ENCODE measurements around the gene EBF3. TPM values are rescaled to one million over a fixed set of nuclear protein-coding genes. Genes with fewer than 3 reads are reported as not detected.

Gene EBF3
- total RNA-seq, 1 donor from 2014 or later: not detected

GRCh38 chr10:129896860-129897200 lies 67.2 kb downstream of the EBF3 start:
- TF ChIP-seq CTCF (IDR thresholded peaks at IDR 0.05; ENCODE audit: insufficient read depth, low read length, poor library complexity, severe bottlenecking): no peak
- DNase-seq (ENCODE audit: low read depth): no peak
- Histone ChIP-seq H3K27me3 (ENCODE audit: control insufficient read depth, insufficient read depth, low read length) (peaks cover 36% of the 10 kb centered on the region), H3K36me3 (ENCODE audit: control insufficient read depth, insufficient read depth, low read length) (no peaks in the 10 kb centered on the region), H3K4me3 (ENCODE audit: low read depth, low read length) (no peak overlapping the region)

- Histone ChIP-seq H3K27me3 (ENCODE audit: control insufficient read depth, insufficient read depth, low read length) (peaks cover 36% of the 10 kb centered on the region), H3K36me3 (ENCODE audit: control insufficient read depth, insufficient read depth, low read length) (no peaks in the 10 kb centered on the region), H3K4me3 (ENCODE audit: low read depth, low read length) (no peak overlapping the region)
- DNase-seq (ENCODE audit: low read depth): no peak
- no peak for TF ChIP-seq CTCF (IDR thresholded peaks at IDR 0.05; ENCODE audit: insufficient read depth, low read length, poor library complexity, severe bottlenecking)
Observed at GRCh38 chr10:129896136-129896859, 67.8 kb downstream of the EBF3 start.

- no peak for DNase-seq (ENCODE audit: low read depth)
- TF ChIP-seq CTCF (IDR thresholded peaks at IDR 0.05; ENCODE audit: insufficient read depth, low read length, poor library complexity, severe bottlenecking): no peak
- no peaks in the 10 kb centered on the region for H3K36me3 ChIP-seq (ENCODE audit: control insufficient read depth, insufficient read depth, low read length)
- no peak overlapping the region for H3K4me3 ChIP-seq (ENCODE audit: low read depth, low read length)
- H3K27me3 ChIP-seq (ENCODE audit: control insufficient read depth, insufficient read depth, low read length): peaks cover 33% of the 10 kb centered on the region
Observed at GRCh38 chr10:129895811-129896135, 68.3 kb downstream of the EBF3 start.

GRCh38 chr10:129894698-129895097 lies 69.4 kb downstream of the EBF3 start:
- no peak for DNase-seq (ENCODE audit: low read depth)
- no peak for TF ChIP-seq CTCF (IDR thresholded peaks at IDR 0.05; ENCODE audit: insufficient read depth, low read length, poor library complexity, severe bottlenecking)
- Histone ChIP-seq H3K36me3 (ENCODE audit: control insufficient read depth, insufficient read depth, low read length) (no peaks in the 10 kb centered on the region), H3K27me3 (ENCODE audit: control insufficient read depth, insufficient read depth, low read length) (peaks cover 31% of the 10 kb centered on the region), H3K4me3 (ENCODE audit: low read depth, low read length) (no peak overlapping the region)

GRCh38 chr10:129893104-129894089 lies 70.7 kb downstream of the EBF3 start:
- DNase-seq (ENCODE audit: low read depth): no peak
- no peaks in the 10 kb centered on the region for H3K36me3 ChIP-seq (ENCODE audit: control insufficient read depth, insufficient read depth, low read length)
- no peak for TF ChIP-seq CTCF (IDR thresholded peaks at IDR 0.05; ENCODE audit: insufficient read depth, low read length, poor library complexity, severe bottlenecking)
- peaks cover 19% of the 10 kb centered on the region for H3K27me3 ChIP-seq (ENCODE audit: control insufficient read depth, insufficient read depth, low read length)
- no peak overlapping the region for H3K4me3 ChIP-seq (ENCODE audit: low read depth, low read length)

All from kidney epithelial cell (primary cell).